ENCODE results near the gene RPS6KC1.
A peak's percentile ranks its signal among the peaks of the same experiment; 100 is the strongest.
"Not testable (repeated sequence)": the region's sequence is repeated elsewhere in the genome, so short reads cannot be mapped to it uniquely, and the experiment has no call there.

RPS6KC1 gene

GRCh38 chr1:213045321-213046226 is 5.5 kb upstream of the RPS6KC1 start:
- ATAC-seq, H3K27ac Mint-ChIP-seq, H3K4me3 Mint-ChIP-seq, DNase-seq: not testable (repeated sequence)
- Mint-ChIP-seq H3K4me1 (peaks cover 19% of the 10 kb centered on the region), H3K9me3 (peaks cover 8 to 15% of the 10 kb centered on the region in 2 donors), H3K27me3 (peaks cover 13% of the 10 kb centered on the region)

- H3K27ac Mint-ChIP-seq = peak overlapping the region in 1 of 2 donors; percentile 42
- ATAC-seq (no peak), DNase-seq (no peak)
- H3K27me3 Mint-ChIP-seq = peaks cover 13% of the 10 kb centered on the region
- no peak overlapping the region for H3K4me3 Mint-ChIP-seq
- peaks cover 26% of the 10 kb centered on the region for H3K4me1 Mint-ChIP-seq
- peaks cover 11 to 18% of the 10 kb centered on the region in 2 donors for H3K9me3 Mint-ChIP-seq
Measured at GRCh38 chr1:213049232-213049631, 1.8 kb upstream of the RPS6KC1 start.

DNA sequence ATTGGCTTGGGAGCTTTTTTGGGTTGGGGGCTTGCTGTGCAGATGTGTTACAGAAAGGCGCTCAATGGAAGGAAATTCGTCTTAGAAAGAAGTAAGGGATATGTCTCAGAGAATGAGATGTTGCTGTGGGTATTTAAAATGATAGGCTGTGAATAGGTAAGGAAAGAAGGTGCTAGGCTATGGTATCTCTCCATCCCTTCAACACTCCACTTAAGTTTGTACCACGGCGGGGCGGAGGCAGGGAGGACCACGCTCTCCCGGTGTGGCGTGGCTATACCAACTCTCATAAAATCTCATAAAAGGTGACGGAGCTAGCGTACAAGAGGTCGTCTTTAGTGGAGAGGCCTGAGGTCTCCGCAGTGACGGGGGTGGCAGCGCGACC is 305 bp upstream of the RPS6KC1 start:
- Mint-ChIP-seq H3K27me3 (peaks cover 13% of the 10 kb centered on the region), H3K4me3 (peak overlapping the region; percentile 91 to 97), H3K9me3 (peaks cover 11 to 18% of the 10 kb centered on the region in 2 donors), H3K4me1 (peaks cover 26% of the 10 kb centered on the region), H3K27ac (peak overlapping the region; percentile 92 to 94)
- peak; percentile 56 for ATAC-seq
- DNase-seq = no peak

GRCh38 chr1:213051881-213052202 is 801 bp downstream of the RPS6KC1 start:
- Mint-ChIP-seq H3K4me3 (peak overlapping the region; percentile 91 to 97), H3K9me3 (peaks cover 11 to 18% of the 10 kb centered on the region in 2 donors)
- ATAC-seq = no peak

DNA sequence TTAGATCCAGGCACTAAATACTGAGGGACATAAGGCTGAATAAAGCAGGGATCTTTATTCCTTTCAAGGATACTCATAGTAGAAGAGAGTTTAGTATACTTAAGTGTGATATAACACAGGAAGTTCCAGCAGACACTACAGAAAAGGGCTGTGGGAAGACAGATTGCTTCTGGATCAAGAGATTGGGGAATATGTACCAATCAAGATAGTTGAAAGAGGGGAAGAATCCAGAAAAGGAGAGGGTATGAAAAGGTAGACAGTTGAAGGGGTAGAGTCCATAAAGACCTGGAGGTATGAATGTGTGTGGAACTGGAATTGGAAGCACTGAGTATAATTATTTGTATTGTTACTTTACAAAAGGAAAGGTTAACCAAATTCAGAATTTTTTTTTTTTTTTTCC is 2.4 kb downstream of the RPS6KC1 start:
- Mint-ChIP-seq H3K4me3 (no peak overlapping the region), H3K27ac (no peak overlapping the region), H3K4me1 (peaks cover 26% of the 10 kb centered on the region), H3K27me3 (peaks cover 7% of the 10 kb centered on the region), H3K9me3 (peaks cover 11 to 18% of the 10 kb centered on the region in 2 donors)
- DNase-seq (no peak), ATAC-seq (no peak)

More at GRCh38 chr1:213051881-213052202, 801 bp downstream of the RPS6KC1 start:
- DNase-seq = no peak
- peak overlapping the region in 1 of 2 donors; percentile 94 for H3K27ac Mint-ChIP-seq
- H3K27me3 Mint-ChIP-seq = peaks cover 13% of the 10 kb centered on the region
- H3K4me1 Mint-ChIP-seq = peaks cover 26% of the 10 kb centered on the region

- Mint-ChIP-seq H3K9me3 (peaks cover 11 to 12% of the 10 kb centered on the region in 2 donors), H3K4me3 (no peak overlapping the region), H3K4me1 (peaks cover 26% of the 10 kb centered on the region), H3K27ac (no peak overlapping the region), H3K27me3 (no peaks in the 10 kb centered on the region)
- DNase-seq (no peak), ATAC-seq (no peak)
Measured at GRCh38 chr1:213054142-213054541, 3.1 kb downstream of the RPS6KC1 start.

DNA sequence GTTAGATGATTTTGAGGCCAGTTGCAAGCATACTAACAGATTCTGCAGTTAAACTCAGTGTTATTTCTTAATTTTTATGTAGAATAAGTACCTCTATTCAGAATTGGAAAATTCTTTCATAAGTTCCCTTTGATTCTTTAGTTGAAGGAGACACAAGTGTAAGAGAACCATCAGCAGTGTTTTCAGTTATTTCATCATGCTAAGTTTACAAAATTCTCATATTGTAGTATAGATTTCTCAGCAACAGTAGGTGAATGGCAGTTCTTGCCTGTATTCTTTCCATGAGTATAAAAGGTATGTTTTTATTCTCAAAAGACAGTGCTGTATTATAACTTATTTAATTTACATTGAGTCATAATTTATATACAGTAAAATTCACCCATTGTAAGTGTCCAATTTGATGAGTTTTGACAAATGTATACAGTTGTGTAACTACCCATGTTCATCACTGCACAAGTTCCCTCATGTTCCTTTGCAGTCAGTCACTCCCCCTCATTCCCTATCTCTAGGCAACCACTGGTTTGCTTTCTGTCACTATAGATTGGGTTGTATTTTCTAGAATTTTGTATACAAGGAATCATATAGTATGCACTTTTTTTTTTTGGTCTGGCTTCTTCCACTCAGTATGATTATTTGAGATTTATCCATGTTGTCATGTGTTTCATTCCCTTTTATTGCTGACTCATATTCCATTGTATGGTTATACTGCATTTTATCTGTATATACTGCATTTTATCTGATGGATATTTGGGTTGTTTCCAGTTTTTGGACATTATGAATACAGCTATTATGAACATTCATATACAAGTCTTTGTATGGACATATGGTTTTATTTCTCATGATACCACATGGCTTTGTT is 3.9 kb downstream of the RPS6KC1 start:
- H3K4me3 Mint-ChIP-seq = no peak overlapping the region
- DNase-seq (no peak), ATAC-seq (no peak)

GRCh38 chr1:213055767-213056166 is 4.7 kb downstream of the RPS6KC1 start:
- H3K9me3 Mint-ChIP-seq = peaks cover under 1 to 2% of the 10 kb centered on the region in 2 donors
- H3K4me1 Mint-ChIP-seq = peaks cover 16% of the 10 kb centered on the region
- H3K27me3 Mint-ChIP-seq = no peaks in the 10 kb centered on the region
- ATAC-seq (no peak), DNase-seq (no peak)
- H3K4me3 Mint-ChIP-seq = no peak overlapping the region
- no peak overlapping the region for H3K27ac Mint-ChIP-seq

More for the DNA sequence above, 3.9 kb downstream of the RPS6KC1 start:
- Mint-ChIP-seq H3K4me1 (peaks cover 24% of the 10 kb centered on the region), H3K9me3 (peaks cover 9 to 10% of the 10 kb centered on the region in 2 donors), H3K27me3 (no peaks in the 10 kb centered on the region), H3K27ac (no peak overlapping the region)

GRCh38 chr1:213057264-213058059 is 6.4 kb downstream of the RPS6KC1 start:
- Mint-ChIP-seq H3K4me1 (peaks cover 18% of the 10 kb centered on the region), H3K27me3 (no peaks in the 10 kb centered on the region), H3K27ac (no peak overlapping the region)

GRCh38 chr1:213060836-213061235 is 9.8 kb downstream of the RPS6KC1 start:
- DNase-seq (no peak), ATAC-seq (no peak)
- Mint-ChIP-seq H3K27me3 (no peaks in the 10 kb centered on the region), H3K27ac (no peak overlapping the region), H3K4me3 (no peak overlapping the region), H3K4me1 (peaks cover 5% of the 10 kb centered on the region), H3K9me3 (no peaks in the 10 kb centered on the region)

More at GRCh38 chr1:213057264-213058059, 6.4 kb downstream of the RPS6KC1 start:
- DNase-seq (no peak), ATAC-seq (no peak)
- H3K4me3 Mint-ChIP-seq = no peak overlapping the region
- H3K9me3 Mint-ChIP-seq = no peaks in the 10 kb centered on the region

GRCh38 chr1:213061263-213061662 is 10.2 kb downstream of the RPS6KC1 start:
- no peak for DNase-seq
- H3K9me3 Mint-ChIP-seq = no peaks in the 10 kb centered on the region
- no peak overlapping the region for H3K4me3 Mint-ChIP-seq
- peaks cover 5% of the 10 kb centered on the region for H3K4me1 Mint-ChIP-seq
- ATAC-seq = no peak
- H3K27ac Mint-ChIP-seq = no peak overlapping the region
- H3K27me3 Mint-ChIP-seq = no peaks in the 10 kb centered on the region

DNA sequence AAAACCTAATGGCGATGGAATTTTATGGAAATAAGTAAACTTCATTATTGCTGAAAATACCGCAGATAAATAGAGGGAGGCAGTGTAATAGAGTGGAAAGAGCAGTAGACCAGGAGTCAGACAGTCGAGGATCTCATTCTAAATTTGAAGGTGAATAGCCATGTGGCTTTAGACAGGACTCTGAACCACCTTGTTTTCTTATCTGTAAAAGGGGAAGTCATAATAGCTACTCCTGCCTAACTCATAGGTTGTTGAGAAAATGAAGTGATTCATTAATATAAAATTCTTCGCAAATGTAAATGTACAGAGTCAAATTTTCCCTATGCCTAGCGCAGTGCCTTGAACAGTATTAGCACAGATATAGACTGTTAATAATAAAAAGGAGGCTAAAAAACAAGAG is 14.8 kb downstream of the RPS6KC1 start:
- no peaks in the 10 kb centered on the region for H3K27me3 Mint-ChIP-seq
- H3K4me1 Mint-ChIP-seq = peaks cover 5% of the 10 kb centered on the region
- no peaks in the 10 kb centered on the region for H3K9me3 Mint-ChIP-seq
- DNase-seq (no peak), ATAC-seq (no peak)
- no peak overlapping the region for H3K4me3 Mint-ChIP-seq
- no peak overlapping the region for H3K27ac Mint-ChIP-seq

DNA sequence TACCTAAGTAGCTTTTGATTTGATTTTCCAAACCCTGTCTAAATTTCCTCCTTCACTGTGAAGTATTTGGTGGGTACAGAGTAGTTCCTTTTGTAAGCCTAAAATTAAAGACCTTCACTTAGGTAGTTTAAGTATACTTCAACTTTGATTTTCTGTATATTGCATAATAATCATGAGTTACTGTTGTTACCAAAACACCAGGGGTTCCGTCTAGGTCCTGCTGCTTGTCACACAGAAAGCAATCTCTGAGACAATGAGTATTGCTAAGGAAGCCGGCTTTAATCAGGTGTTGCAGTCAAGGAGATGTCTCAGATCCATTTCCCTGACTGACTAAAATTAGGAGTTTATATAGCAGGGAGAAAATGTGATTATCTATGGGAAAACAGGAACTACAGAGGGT is 15.3 kb downstream of the RPS6KC1 start:
- DNase-seq = no peak
- H3K4me1 Mint-ChIP-seq = peaks cover 1% of the 10 kb centered on the region
- H3K27ac Mint-ChIP-seq = no peak overlapping the region
- no peaks in the 10 kb centered on the region for H3K9me3 Mint-ChIP-seq
- no peak overlapping the region for H3K4me3 Mint-ChIP-seq
- no peak for ATAC-seq
- no peaks in the 10 kb centered on the region for H3K27me3 Mint-ChIP-seq

DNA sequence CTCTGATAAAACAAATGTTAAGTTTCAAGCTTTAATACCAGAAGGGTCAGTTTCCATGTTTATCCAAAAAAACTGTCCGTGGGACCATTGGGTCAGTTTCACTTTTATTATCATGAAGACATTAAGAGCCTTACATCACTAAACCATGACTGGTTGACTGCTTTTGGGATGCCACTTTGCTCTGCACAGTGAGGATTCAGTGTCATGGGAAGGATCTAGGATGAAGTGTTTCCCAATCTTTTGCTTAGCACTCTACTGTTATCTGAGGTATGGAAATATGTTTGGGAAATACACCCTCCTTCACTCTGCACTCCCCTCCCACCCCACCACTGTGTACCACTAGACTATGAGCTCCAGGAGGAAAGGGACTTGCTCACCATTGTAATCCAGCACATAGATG is 16.3 kb downstream of the RPS6KC1 start:
- DNase-seq = no peak
- no peak overlapping the region for H3K27ac Mint-ChIP-seq
- ATAC-seq = no peak
- no peaks in the 10 kb centered on the region for H3K27me3 Mint-ChIP-seq
- no peak overlapping the region for H3K4me3 Mint-ChIP-seq
- H3K4me1 Mint-ChIP-seq = peaks cover 5% of the 10 kb centered on the region
- no peaks in the 10 kb centered on the region for H3K9me3 Mint-ChIP-seq

DNA sequence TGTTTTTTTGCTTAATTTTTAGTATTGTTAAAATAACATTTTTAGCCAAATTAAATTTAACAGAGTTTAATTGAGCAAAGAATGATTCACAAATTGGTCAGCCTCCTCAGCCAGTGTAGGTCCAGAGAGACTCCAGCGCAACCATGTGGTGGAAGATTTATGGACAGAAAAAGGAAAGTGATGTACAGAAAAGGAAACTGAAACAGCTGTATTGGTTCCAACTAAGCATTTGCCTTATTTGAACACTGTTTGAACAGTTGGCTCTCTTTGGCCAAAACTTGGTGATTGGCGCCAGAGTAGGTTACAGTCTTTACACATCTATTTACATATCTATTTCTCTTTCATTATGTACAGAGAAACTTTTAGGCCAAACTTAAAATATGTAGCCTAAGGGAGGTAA is 19.4 kb downstream of the RPS6KC1 start:
- Mint-ChIP-seq H3K27ac (no peak overlapping the region), H3K4me3 (peak overlapping the region in 1 of 2 donors; percentile 48), H3K27me3 (no peaks in the 10 kb centered on the region), H3K9me3 (no peaks in the 10 kb centered on the region), H3K4me1 (peaks cover 5% of the 10 kb centered on the region)
- DNase-seq = peak in 1 of 2 donors; percentile 26
- peak; percentile 93 for ATAC-seq

Data from stimulated activated naive CD8-positive, alpha-beta T cell treated with anti-CD3 and anti-CD28 coated beads, Interleukin-15, amount 100 ng/mL, for 72 hours (primary cell).